HL-60 (cell line): ENCODE results near the gene KRT74.

ENCODE experiments used
- CTCF ChIP-seq: IDR thresholded peaks from one replicate; pipeline ENCODE4 v1.5.1; 2011; ENCODE audit warnings: low read length, control low read depth, inconsistent platforms; ENCODE audit not compliant: insufficient read depth
- GABPA ChIP-seq: IDR thresholded peaks from 2 replicates; pipeline ENCODE4 v1.6.1; 2012; ENCODE audit warnings: low read depth
- POLR2AphosphoS5 ChIP-seq: IDR thresholded peaks from 2 replicates; pipeline ENCODE4 v1.6.1; 2012; ENCODE audit warnings: low read depth
- REST ChIP-seq: IDR thresholded peaks from 2 replicates; pipeline ENCODE4 v1.6.1; 2012; ENCODE audit warnings: low read depth; ENCODE audit not compliant: insufficient replicate concordance
- SPI1 ChIP-seq: IDR thresholded peaks from 2 replicates; pipeline ENCODE4 v1.6.1; 2012; ENCODE audit warnings: low read depth, mild to moderate bottlenecking, borderline replicate concordance

DNA sequence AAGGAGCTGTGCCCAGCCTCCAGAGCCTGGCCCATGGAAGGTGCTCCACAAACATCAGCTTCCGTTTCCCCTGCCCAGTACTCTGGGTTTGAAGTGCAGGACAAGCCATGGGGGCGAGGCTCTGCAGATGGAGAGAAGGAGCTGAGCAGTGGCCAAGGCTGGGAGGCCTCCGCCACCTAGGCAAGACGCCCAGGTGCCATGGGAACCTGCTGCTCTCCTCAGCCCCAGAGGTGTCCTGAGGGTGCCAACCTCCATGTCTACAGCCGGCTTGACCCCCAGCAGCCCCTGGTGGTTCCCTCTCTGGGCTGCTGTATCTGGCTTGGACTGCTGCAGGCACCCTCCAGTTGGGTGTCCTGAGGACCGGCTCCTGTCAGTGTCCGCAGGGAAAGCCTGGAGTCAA, 33.1 kb downstream of the KRT74 start:
- TF ChIP-seq POLR2AphosphoS5 (no peak), CTCF (no peak), GABPA (no peak), REST (no peak), SPI1 (no peak)
